Measurements from ENCODE around the gene FOXP1. TPM values are rescaled to one million over a fixed set of nuclear protein-coding genes. Genes with fewer than 3 reads are reported as not detected.
A peak's percentile ranks its signal among the peaks of the same experiment; 100 is the strongest.

Gene FOXP1
- total and polyA plus RNA-seq, 8 donors, result 95.1 to 143 (median 123) TPM

DNA sequence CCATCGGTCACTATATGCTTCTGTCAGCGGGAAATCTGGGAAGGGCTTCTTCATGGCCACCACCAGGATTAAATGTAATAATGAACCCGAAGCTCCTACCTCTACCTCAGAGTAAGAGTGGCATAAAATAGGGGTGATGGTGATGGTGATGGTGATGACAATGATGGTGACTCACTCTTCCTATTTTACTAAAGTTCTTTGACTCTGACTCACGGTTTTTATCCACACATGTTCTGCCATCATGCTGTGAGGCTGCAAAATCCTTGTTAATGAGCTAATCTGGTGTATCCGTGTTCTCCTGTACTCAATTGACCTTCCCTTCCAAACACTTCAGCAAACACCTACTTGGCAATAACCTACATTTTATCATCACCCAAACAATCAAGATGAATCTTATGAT, 18.3 kb upstream of the FOXP1 start:
- DNase-seq (no peak), ATAC-seq (no peak)
- Histone ChIP-seq H3K36me3 (no peaks in the 10 kb centered on the region), H3K27me3 (no peaks in the 10 kb centered on the region), H3K4me1 (no peaks in the 10 kb centered on the region), H3K9me3 (peaks cover 0 to 2% of the 10 kb centered on the region in 2 donors), H3K27ac (no peak overlapping the region), H3K4me3 (no peak overlapping the region)
- TF ChIP-seq, protein P1, sequence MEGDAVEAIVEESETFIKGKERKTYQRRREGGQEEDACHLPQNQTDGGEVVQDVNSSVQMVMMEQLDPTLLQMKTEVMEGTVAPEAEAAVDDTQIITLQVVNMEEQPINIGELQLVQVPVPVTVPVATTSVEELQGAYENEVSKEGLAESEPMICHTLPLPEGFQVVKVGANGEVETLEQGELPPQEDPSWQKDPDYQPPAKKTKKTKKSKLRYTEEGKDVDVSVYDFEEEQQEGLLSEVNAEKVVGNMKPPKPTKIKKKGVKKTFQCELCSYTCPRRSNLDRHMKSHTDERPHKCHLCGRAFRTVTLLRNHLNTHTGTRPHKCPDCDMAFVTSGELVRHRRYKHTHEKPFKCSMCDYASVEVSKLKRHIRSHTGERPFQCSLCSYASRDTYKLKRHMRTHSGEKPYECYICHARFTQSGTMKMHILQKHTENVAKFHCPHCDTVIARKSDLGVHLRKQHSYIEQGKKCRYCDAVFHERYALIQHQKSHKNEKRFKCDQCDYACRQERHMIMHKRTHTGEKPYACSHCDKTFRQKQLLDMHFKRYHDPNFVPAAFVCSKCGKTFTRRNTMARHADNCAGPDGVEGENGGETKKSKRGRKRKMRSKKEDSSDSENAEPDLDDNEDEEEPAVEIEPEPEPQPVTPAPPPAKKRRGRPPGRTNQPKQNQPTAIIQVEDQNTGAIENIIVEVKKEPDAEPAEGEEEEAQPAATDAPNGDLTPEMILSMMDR (IDR thresholded peaks at IDR 0.05), result no peak
- intact Hi-C loops (cut with DNase I), result no loop called here

DNA sequence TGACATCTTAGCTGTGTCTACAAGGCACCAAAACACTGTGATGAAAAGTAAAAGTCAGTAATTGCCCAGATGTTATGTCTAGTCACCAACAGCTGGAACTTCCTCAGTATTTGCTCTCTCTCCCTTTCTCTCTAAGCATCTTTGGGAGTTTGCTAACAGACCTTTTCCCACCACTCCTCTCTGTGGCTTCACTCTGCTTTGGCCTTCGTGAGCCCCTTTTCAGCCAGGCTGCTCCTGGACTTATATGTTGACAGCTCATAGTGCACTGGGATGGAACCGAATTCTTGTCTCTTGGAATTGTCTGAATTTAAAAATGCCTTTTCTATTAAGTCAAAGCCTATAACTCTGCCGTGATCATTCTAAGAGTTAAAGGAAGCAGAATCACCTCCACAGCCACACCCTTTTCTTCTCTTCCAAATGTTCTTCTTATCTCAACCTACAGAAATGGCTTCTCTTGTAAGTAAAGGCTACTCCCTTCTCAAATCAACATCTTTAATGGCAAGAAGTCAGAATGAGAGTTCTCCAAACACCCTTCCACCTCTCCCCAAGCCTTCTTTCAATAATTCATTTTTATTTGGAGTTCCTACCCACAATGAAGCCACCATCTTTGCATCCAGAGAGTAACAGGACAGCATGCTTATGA, 17.2 kb upstream of the FOXP1 start:
- DNase-seq (no peak), ATAC-seq (no peak)
- no peaks in the 10 kb centered on the region for H3K9me3 ChIP-seq
- no peaks in the 10 kb centered on the region for H3K4me1 ChIP-seq
- TF ChIP-seq, protein P1 (IDR thresholded peaks at IDR 0.05), result no peak
- H3K27ac ChIP-seq, result peak overlapping the region in 1 of 2 donors; percentile 16
- intact Hi-C loops (cut with DNase I), result no loop called here
- H3K27me3 ChIP-seq, result no peaks in the 10 kb centered on the region
- no peak overlapping the region for H3K4me3 ChIP-seq
- no peaks in the 10 kb centered on the region for H3K36me3 ChIP-seq

DNA sequence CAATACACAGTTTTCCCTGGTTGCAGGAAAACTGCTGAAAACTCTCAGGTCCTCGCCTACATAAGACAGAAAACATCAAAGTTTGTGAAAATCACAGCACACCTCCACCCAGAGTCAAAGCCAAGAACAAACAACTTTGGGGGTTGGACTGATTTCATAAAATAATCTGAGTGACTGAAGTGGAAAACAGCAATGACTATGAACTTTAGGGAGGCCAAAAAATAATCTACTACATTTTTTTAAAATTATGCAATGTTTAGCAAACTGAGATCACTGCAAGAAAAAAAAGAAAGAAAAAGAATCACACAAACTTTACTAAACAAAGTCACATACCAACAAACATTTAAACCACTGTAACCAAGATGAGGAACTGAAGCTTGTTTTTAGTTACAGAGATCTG, 15.9 kb upstream of the FOXP1 start:
- TF ChIP-seq, protein P1 (IDR thresholded peaks at IDR 0.05), result no peak

DNA sequence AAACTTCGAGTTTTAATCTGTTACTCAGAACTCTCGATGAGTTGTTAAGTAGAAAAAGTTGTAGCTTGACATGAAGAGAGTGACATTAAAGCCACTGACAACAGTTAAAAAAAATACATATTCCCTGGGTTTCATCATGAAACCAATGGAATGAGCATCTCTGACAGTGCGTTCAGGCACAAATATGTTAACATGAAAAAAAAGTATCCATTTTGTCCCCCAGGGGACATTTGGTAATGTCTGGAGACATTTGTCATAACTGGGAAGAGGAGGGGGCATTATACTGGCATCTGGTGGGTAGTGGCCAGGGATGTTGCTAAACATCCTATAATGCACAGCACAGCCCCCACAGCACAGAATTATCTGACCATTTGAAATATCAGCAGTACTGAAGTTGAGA, 14.8 kb upstream of the FOXP1 start:
- no peak overlapping the region for H3K4me3 ChIP-seq
- intact Hi-C loops (cut with DNase I), result loop anchor here in 1 of 2 donors (10.0 kb wide), 1 partner anchor 1053 kb away; no protein-coding TSS in a partner anchor
- H3K4me1 ChIP-seq, result no peaks in the 10 kb centered on the region
- H3K9me3 ChIP-seq, result no peaks in the 10 kb centered on the region
- DNase-seq, result no peak
- H3K27me3 ChIP-seq, result no peaks in the 10 kb centered on the region
- H3K36me3 ChIP-seq, result no peaks in the 10 kb centered on the region
- TF ChIP-seq, protein P1 (IDR thresholded peaks at IDR 0.05), result no peak
- no peak for ATAC-seq
- H3K27ac ChIP-seq, result no peak overlapping the region

More for the DNA sequence above, 15.9 kb upstream of the FOXP1 start:
- Histone ChIP-seq H3K36me3 (no peaks in the 10 kb centered on the region), H3K9me3 (no peaks in the 10 kb centered on the region), H3K27me3 (no peaks in the 10 kb centered on the region), H3K4me1 (no peaks in the 10 kb centered on the region), H3K4me3 (no peak overlapping the region), H3K27ac (peak overlapping the region in 1 of 2 donors; percentile 16)
- no peak for ATAC-seq
- no peak for DNase-seq
- intact Hi-C loops (cut with DNase I), result loop anchor here in 1 of 2 donors (10.0 kb wide), 1 partner anchor 1055 kb away; no protein-coding TSS in a partner anchor

DNA sequence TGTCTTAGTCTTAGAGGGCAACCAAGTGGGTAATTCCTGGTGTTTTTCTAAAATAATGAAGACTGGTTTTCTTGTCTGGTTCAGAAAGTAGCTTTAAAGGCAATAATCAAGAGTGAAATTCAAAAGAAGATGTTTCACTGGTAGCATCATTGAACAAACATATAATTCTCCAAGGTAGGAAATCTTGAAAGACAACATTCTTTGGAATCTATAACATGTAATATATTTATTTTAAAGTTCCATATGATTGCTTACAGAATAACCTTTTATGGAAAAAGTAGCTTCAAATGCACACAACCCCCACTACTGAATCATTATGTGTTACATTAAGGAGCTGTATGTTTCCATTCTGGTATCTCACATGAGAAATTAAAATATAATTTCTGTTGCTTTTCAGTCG, 13.8 kb upstream of the FOXP1 start:
- Histone ChIP-seq H3K9me3 (no peaks in the 10 kb centered on the region), H3K27me3 (no peaks in the 10 kb centered on the region), H3K4me3 (no peak overlapping the region), H3K36me3 (no peaks in the 10 kb centered on the region), H3K27ac (no peak overlapping the region), H3K4me1 (no peaks in the 10 kb centered on the region)
- TF ChIP-seq, protein P1 (IDR thresholded peaks at IDR 0.05), result no peak
- no peak for DNase-seq
- no peak for ATAC-seq
- intact Hi-C loops (cut with DNase I), result loop anchor here in 1 of 2 donors (10.0 kb wide), 1 partner anchor 1052 kb away; no protein-coding TSS in a partner anchor
